GM12878 (cell line): ENCODE results near the gene PLA2G3. TPM values are rescaled to one million over a fixed set of nuclear protein-coding genes. Genes with fewer than 3 reads are reported as not detected.
A peak's percentile ranks its signal among the peaks of the same experiment; 100 is the strongest.

Source experiments
- BRCA1 ChIP-seq: IDR thresholded peaks from 2 replicates; pipeline ENCODE4 v1.6.1; 2011; ENCODE audit warnings: low read depth, low read length, improper control_type of control experiment
- CREM ChIP-seq: IDR thresholded peaks from 2 replicates; pipeline ENCODE4 v1.6.1; 2014; ENCODE audit warnings: antibody characterized with exemption, low read depth
- CTCF ChIP-seq, 3 experiments: IDR thresholded peaks in 2 of 3; conservative IDR thresholded peaks in 1 of 3; 2 replicates each; pipeline ENCODE4 v1.5.1; 2011; ENCODE audit warnings: low read depth in 3 of 3, low read length in 3 of 3, mild to moderate bottlenecking in 3 of 3, control low read depth in 2 of 3, moderate library complexity in 2 of 3, inconsistent platforms in 1 of 3, mixed read lengths in 1 of 3; ENCODE audit not compliant: control insufficient read depth in 2 of 3, insufficient read depth in 1 of 3; ENCODE audit errors: extremely low read depth in 1 of 3
- EED ChIP-seq: sonication (generic); IDR thresholded peaks from 2 replicates; pipeline ENCODE4 v1.6.1; 2016; ENCODE audit warnings: antibody characterized with exemption, low read depth
- ETV6 ChIP-seq, 2 experiments: fragments of 450-650 bp in 1 of 2; IDR thresholded peaks in 1 of 2; conservative IDR thresholded peaks in 1 of 2; 2 replicates each; pipeline ENCODE4 v1.6.1; 2014; ENCODE audit warnings: antibody characterized with exemption in 1 of 2, borderline replicate concordance in 1 of 2, low read depth in 1 of 2, mild to moderate bottlenecking in 1 of 2, moderate library complexity in 1 of 2
- FOS ChIP-seq: IDR thresholded peaks from 3 replicates; pipeline ENCODE4 v1.6.1; 2011; ENCODE audit warnings: borderline replicate concordance; ENCODE audit not compliant: insufficient read length; ENCODE audit errors: extremely low read depth
- GABPA ChIP-seq: IDR thresholded peaks from 2 replicates; pipeline ENCODE4 v1.6.1; 2014; ENCODE audit warnings: antibody characterized with exemption, low read depth, mild to moderate bottlenecking, inconsistent platforms
- IKZF1 ChIP-seq: fragments of 450-650 bp; conservative IDR thresholded peaks from 2 replicates; pipeline ENCODE4 v1.6.1; 2017; ENCODE audit warnings: antibody characterized with exemption, mild to moderate bottlenecking
- JUND ChIP-seq: IDR thresholded peaks from 2 replicates; pipeline ENCODE4 v1.6.1; 2012; ENCODE audit warnings: low read depth, mild to moderate bottlenecking, low read length, improper control_type of control experiment, moderate library complexity
- KLF5 ChIP-seq: fragments of 450-650 bp; IDR thresholded peaks from 2 replicates; pipeline ENCODE4 v1.6.1; 2014; ENCODE audit warnings: mild to moderate bottlenecking; ENCODE audit not compliant: partially characterized antibody
- MTA2 ChIP-seq: fragments of 450-650 bp; IDR thresholded peaks from 2 replicates; pipeline ENCODE4 v1.6.1; 2016; ENCODE audit warnings: low read depth, mild to moderate bottlenecking, moderate library complexity
- MTA3 ChIP-seq: IDR thresholded peaks from 2 replicates; pipeline ENCODE4 v1.6.1; 2012; ENCODE audit warnings: low read length, inconsistent platforms, borderline replicate concordance
- MYB ChIP-seq: fragments of 150-350 bp; IDR thresholded peaks from 2 replicates; pipeline ENCODE4 v1.6.1; 2014; ENCODE audit warnings: mild to moderate bottlenecking, low read depth, low read length, borderline replicate concordance
- PAX5 ChIP-seq: IDR thresholded peaks from 2 replicates; pipeline ENCODE4 v1.6.1; 2011; ENCODE audit warnings: low read depth, low read length, borderline replicate concordance
- PKNOX1 ChIP-seq: fragments of 450-650 bp; IDR thresholded peaks from 2 replicates; pipeline ENCODE4 v1.6.1; 2016; ENCODE audit warnings: mild to moderate bottlenecking
- POLR2A ChIP-seq: IDR thresholded peaks from 2 replicates; pipeline ENCODE4 v1.6.1; 2011; ENCODE audit warnings: low read depth, mild to moderate bottlenecking, low read length
- PRDM15 ChIP-seq: fragments of 450-650 bp; formaldehyde crosslinking; IDR thresholded peaks from 2 replicates; pipeline ENCODE4 v1.4.0; 2020; ENCODE audit warnings: mild to moderate bottlenecking, moderate library complexity
- RELA ChIP-seq: fragments of 450-650 bp; IDR thresholded peaks from 2 replicates; pipeline ENCODE4 v1.8.0; 2014; ENCODE audit warnings: borderline replicate concordance; ENCODE audit not compliant: partially characterized antibody
- RUNX3 ChIP-seq: IDR thresholded peaks from 2 replicates; pipeline ENCODE4 v1.6.1; 2012; ENCODE audit warnings: low read length, inconsistent platforms
- SKIL ChIP-seq: fragments of 450-650 bp; IDR thresholded peaks from 2 replicates; pipeline ENCODE4 v1.6.1; 2017; ENCODE audit warnings: mild to moderate bottlenecking, low read depth, inconsistent platforms; ENCODE audit not compliant: poor library complexity, severe bottlenecking
- SUZ12 ChIP-seq: fragments of 200-600 bp; sonication (generic); IDR thresholded peaks from one replicate; pipeline ENCODE4 v1.6.1; 2018; ENCODE audit warnings: antibody characterized with exemption, mild to moderate bottlenecking; ENCODE audit not compliant: unreplicated experiment
- ZBED1 ChIP-seq: IDR thresholded peaks from 2 replicates; pipeline ENCODE4 v1.6.1; 2016; ENCODE audit warnings: borderline replicate concordance
- ZNF384 ChIP-seq: IDR thresholded peaks from 2 replicates; pipeline ENCODE4 v1.6.1; 2012; ENCODE audit warnings: low read depth, mild to moderate bottlenecking, low read length, improper control_type of control experiment, borderline replicate concordance
- polyA plus RNA-seq, 11 experiments: library from polyadenylated mRNA; depleted of rRNA in 4 of 11; unstranded in 6 of 11; stranded (reverse) in 5 of 11; fragments of >200 nt; fragmentation: Nextera tagmentation in 4 of 11; fragmentation: Illumina TruSeq in 1 of 11; extraction: Ambion mirVana in 4 of 11; extraction: Trizol in 1 of 11; gene quantifications; 1 replicate in 1 of 11; 2 replicates in 10 of 11; pipeline versions ENCODE4 v1.2.1 to v1.2.3, GENCODE V29; 2011 to 2016; ENCODE audit warnings: inconsistent platforms in 2 of 11, missing spikeins in 2 of 11, low read depth in 1 of 11
- total RNA-seq, 4 experiments: library from RNA; depleted of rRNA in 3 of 4; stranded (reverse); fragments of >200 nt in 3 of 4; fragmentation: Illumina TruSeq in 1 of 4; extraction: Trizol in 1 of 4; gene quantifications; 2 replicates each; pipeline versions ENCODE4 v1.2.1 to v1.2.3, GENCODE V29; 2013 to 2021

Gene PLA2G3
- total and polyA plus RNA-seq, 10 of the 15 experiments (the other 5 are each of a cell fraction or from before 2014, with no cell fraction given): 0.04 TPM; not detected in 9

- no peak for TF ChIP-seq SKIL
- no peak for TF ChIP-seq MYB
- TF ChIP-seq PKNOX1: no peak
- no peak for TF ChIP-seq GABPA
- no peak for TF ChIP-seq FOS
- TF ChIP-seq CTCF (IDR thresholded peaks at IDR 0.05 in 2 of 3, conservative IDR thresholded peaks at IDR 0.05 in 1 of 3; ENCODE audit: control insufficient read depth in 2 of 3, extremely low read depth in 1 of 3, insufficient read depth in 1 of 3, low read depth in 3 of 3, low read length in 3 of 3): peak; percentile 87 to 94 (median 90)
- no peak for TF ChIP-seq JUND
- no peak for TF ChIP-seq BRCA1
- TF ChIP-seq ZBED1: no peak
- no peak for TF ChIP-seq RUNX3
- TF ChIP-seq ZNF384: no peak
- TF ChIP-seq MTA3: no peak
- TF ChIP-seq PAX5: no peak
- TF ChIP-seq PRDM15 (CRISPR knock-in tag): no peak
- TF ChIP-seq RELA: no peak
- no peak for TF ChIP-seq EED
- TF ChIP-seq CREM: no peak
- TF ChIP-seq POLR2A: no peak
- TF ChIP-seq MTA2: no peak
- no peak for TF ChIP-seq IKZF1
- TF ChIP-seq KLF5: no peak
- TF ChIP-seq ETV6 (conservative IDR thresholded peaks at IDR 0.05 in 1 of 2, IDR thresholded peaks at IDR 0.05 in 1 of 2; ENCODE audit: borderline replicate concordance in 1 of 2, low read depth in 1 of 2): no peak
- TF ChIP-seq SUZ12: no peak
Observed at GRCh38 chr22:31148953-31149627, 8.8 kb upstream of the PLA2G3 start (continued).
